ENCODE data around the gene TMEM81. TPM values are rescaled to one million over a fixed set of nuclear protein-coding genes. Genes with fewer than 3 reads are reported as not detected.

Gene TMEM81
- total RNA-seq, 1 donor from 2014 or later: 3.4 TPM

Other genes with a start within 250 kb of the TMEM81 start
- 32.4 TPM for gene NFASC, start 213.6 kb downstream of the TMEM81 start, total RNA-seq
- gene CNTN2, start 41.2 kb downstream of the TMEM81 start, total RNA-seq: 22.8 TPM
- gene RBBP5, start 37.5 kb upstream of the TMEM81 start, total RNA-seq: 32.1 TPM
- gene DSTYK, start 127.2 kb upstream of the TMEM81 start, total RNA-seq: 28.1 TPM
- gene TMCC2, start 143.5 kb upstream of the TMEM81 start, total RNA-seq: 45.9 TPM
- 1.1 TPM for gene NUAK2, start 237.3 kb upstream of the TMEM81 start, total RNA-seq